GM21619 (cell line): Measurements from ENCODE around the gene USP54.
"Not testable (repeated sequence)": the region's sequence is repeated elsewhere in the genome, so short reads cannot be mapped to it uniquely, and the experiment has no call there.

Experiments
- ATAC-seq: cut with Tn5 transposase; IDR thresholded peaks from one replicate; pipeline ENCODE4 v1.9.1; 2021; ENCODE audit not compliant: unreplicated experiment

Gene USP54

GRCh38 chr10:73591935-73592699 is 975 bp upstream of the USP54 start:
- no peak for ATAC-seq

- ATAC-seq, result no peak
Observed at GRCh38 chr10:73589563-73590126, 1.5 kb downstream of the USP54 start.

DNA sequence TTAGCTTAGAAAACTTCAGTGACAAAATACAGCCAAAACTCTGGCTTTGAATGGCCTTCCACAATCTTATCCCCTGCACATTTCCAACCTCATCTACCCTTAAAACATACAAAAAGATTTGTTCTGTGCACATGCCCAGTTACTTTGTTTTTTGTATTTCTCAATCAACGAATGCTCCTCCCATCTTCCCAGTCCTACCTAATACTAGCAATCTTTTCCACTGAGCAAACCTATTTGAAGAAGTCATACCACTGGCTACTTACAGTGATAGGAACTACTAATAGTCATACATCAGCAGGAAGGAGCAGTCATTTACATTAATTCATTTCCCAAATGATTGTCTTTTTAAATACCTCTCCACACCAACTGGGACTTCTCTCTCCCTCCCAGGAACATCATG is 2.5 kb downstream of the USP54 start:
- ATAC-seq, result no peak

DNA sequence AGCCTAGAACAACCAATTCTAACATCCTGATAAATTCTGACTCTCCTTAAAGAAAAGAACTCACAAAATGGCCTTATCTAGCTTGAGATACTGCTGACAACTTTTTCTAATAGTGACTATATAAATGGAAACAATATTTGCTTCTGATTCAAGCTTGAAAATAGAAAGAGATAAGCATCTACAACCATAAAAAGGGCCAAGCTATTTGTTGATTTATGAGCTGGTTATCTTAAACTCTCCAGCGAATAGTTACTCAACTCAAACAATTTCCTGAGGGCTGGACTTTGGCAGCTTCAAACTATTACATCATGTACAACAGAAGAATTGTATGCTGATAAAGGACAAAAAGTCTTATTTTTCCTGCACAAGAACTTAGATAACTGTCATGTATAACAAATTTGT is 4.6 kb downstream of the USP54 start:
- ATAC-seq, result no peak

- no peak for ATAC-seq
Observed at GRCh38 chr10:73585327-73585726, 5.8 kb downstream of the USP54 start.

- no peak for ATAC-seq
Observed at GRCh38 chr10:73584737-73585136, 6.4 kb downstream of the USP54 start.

- no peak for ATAC-seq
Observed at GRCh38 chr10:73581918-73582317, 9.2 kb downstream of the USP54 start.

DNA sequence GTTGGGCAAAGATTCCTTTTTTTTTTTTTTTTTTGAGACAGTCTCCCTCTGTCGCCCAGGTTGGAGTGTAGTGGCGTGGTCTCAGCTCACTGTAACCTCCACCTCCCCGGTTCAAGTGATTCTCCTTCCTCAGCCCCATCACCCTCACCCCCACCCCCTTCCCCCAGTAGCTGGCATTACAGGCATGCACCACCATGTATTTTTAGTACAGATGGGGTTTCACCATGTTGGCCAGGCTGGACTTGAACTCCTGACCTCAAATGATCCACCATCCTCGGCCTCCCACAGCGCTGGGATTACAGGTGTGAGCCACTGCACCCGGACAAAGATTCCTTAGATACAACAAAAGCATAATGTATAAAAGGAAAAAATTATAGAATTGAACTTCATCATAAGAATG is 12.2 kb downstream of the USP54 start:
- not testable (repeated sequence) for ATAC-seq

DNA sequence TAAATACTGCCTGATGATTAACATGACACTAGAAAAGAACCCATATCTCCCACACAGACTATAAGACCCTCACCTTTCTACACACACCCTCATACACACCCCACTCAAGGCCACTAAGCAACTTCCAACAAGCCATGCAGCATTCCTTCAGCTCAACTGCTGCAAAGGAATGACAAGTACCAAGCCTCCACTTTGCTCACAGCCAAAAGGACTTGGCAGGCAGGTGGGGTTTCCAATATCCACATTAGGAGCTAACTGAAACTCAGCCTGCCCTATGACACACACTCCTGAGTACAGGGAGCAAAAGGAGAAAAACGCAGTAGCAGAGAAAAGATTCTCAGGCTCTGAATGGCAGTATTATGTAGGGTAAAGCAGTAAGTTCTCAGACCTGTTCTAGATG is 13.4 kb downstream of the USP54 start:
- ATAC-seq, result no peak

DNA sequence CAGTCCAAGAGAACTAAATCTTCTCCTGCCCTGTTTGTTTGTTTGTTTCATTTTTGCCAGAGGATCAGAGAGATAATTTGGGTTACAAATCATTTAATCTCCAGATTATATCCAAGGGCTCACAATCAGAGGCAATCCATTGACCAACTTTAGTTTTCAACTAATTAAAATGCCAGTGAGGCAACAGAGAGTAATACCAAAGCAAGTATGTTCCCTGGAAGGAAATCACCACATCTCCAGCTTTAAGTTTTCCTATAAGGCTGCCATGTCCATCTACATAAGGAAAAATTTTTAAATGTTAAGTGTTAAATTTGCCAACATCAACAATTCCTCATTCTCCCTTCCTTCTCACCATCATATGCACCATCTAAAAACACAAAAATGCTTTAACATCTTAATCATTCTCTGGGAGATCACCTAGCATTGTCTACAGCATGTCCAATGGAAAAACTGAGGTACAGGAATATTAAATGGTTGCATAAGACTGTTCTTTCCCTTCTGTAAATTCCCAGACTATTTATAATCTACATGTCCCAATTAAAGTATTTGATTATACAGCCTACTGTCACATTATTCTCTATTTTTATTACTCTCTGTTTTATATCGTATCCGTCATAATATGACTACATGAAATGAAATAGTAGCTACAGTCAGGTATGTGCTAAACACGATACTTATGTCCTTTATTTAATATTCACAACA is 14.1 kb downstream of the USP54 start:
- no peak for ATAC-seq

DNA sequence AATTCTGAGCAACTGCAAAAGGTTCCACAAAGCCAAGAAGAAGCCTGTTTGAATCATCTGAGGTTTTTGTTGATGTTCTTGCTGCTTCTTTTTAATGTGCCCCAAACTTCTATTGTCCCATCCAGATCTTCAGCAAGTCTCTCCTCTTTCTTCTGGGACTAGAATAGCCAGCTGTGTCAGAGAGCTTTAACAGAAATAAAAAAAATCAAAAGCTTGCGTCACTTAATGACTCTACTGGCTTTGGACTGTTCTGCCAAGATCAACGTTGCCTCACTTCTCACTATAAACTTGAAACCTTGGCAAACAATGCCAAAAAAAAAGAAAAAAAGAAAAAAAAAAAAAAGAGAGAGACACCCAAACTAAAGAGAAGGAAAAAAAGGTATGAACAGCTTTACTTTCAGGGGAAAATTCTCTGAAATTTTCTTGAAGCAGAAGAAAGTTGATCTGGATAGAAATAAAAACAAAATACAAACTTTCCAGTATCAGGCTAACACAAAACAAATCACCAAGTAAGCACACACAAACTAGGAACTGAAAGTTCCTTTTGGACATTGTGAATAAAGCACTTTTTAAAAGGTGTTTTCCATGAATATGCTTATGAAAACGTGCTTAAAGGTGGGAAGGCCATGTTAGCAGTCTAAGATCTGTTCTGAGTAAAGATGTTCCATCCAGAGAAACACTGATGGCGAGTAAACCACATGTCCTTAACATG is 14.8 kb downstream of the USP54 start:
- ATAC-seq, result no peak

GRCh38 chr10:73567025-73567424 is 24.1 kb downstream of the USP54 start:
- ATAC-seq, result not testable (repeated sequence)

DNA sequence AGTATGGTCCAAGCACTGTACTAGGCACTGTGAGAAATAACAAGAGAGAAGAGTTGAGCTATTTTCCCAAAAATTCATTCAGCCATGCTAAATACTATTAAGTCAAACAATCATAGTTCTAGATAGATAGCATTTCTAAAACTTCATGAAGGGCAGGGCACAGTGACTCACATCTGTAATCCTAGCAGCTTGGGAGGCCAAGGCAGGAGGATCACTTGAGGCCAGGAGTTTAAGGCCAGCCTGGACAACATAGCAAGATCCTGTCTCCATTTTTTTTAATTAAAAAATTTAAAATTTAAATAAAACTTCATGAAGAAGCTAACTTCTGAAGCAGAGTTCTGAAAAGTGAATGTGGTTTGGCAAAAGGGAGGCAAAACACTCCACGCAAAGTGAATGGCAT is 29.9 kb downstream of the USP54 start:
- no peak for ATAC-seq

- no peak for ATAC-seq
Observed at GRCh38 chr10:73559590-73559989, 31.6 kb downstream of the USP54 start.

- no peak for ATAC-seq
Observed at GRCh38 chr10:73556855-73557254, 34.3 kb downstream of the USP54 start.

DNA sequence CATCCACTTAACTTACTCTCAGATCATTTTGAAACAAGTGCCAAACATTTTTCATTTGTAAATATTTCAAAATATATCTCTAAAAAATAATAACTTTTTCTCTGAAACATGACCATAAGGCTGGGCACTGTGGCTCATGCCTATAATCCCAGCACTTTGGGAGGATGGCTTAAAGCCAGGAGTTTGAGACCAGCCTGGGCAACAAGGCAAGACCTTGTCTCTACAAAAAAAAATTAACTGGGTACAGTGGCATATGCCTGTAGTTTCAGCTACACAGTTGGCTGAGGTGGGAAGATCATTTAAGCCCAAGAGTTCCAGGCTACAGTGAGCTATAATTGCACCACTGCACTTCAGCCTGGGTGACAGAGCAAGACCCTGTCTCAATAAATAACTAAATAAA is 36.4 kb downstream of the USP54 start:
- ATAC-seq, result no peak

DNA sequence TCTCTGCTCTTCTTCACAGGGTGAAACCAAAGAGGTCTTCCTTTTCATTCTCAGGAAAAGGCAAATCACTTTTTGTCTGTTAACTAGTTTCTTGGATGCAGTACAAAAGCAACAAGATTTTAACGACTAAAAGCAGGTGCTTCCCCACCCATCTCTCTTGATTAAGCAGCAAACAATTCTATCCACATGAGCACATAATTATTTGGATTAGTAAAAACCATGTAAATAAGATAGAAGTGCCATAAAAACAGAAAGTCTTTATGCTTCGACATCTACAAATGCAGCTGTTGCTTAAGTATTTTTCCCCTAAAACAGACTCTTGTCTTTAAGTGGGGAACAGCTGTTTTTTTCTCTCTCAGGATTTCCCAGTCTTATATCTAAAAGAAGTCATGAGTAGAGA is 37.4 kb downstream of the USP54 start:
- ATAC-seq, result no peak

GRCh38 chr10:73552819-73553715 is 38.1 kb downstream of the USP54 start:
- no peak for ATAC-seq

GRCh38 chr10:73551515-73551914 is 39.6 kb downstream of the USP54 start:
- no peak for ATAC-seq

GRCh38 chr10:73545357-73545756 is 45.8 kb downstream of the USP54 start:
- no peak for ATAC-seq

DNA sequence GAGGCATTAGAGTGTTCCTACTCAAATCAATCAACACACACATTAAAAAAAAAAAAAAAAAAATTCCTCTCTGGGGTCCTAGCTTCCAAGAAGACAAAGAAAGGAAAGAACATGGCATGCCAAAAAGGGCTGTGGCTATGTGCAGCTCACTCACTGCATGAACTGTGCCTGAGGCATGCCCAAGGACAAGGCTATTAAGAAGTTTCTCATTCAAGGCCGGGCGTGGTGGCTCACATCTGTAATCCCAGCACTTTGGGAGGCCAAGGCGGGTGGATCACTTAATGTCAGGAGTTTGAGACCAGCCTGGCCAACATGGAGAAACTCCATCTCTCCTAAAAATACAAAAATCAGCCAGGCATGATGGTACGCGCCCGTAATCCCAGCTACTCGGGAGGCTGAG is 53.4 kb downstream of the USP54 start:
- no peak for ATAC-seq
